HFF-Myc (cell line): Measurements from ENCODE around the gene ATMIN.

ENCODE experiments used
- DNase-seq: peaks from one replicate; pipeline ENCODE4 v3.0.0-alpha.2; 2011; ENCODE audit warnings: low read depth; ENCODE audit errors: extremely low read depth
- H3K4me3 ChIP-seq: replicated peaks from 2 replicates; pipeline ENCODE4 v1.5.1; 2011; ENCODE audit warnings: low read depth, mild to moderate bottlenecking, control low read depth, low read length
- CTCF ChIP-seq: IDR thresholded peaks from 2 replicates; pipeline ENCODE4 v1.5.1; 2012; ENCODE audit warnings: mild to moderate bottlenecking, low read depth, low read length, control low read depth; ENCODE audit errors: missing control alignments

ATMIN gene

GRCh38 chr16:80991792-80992430 lies 43.7 kb upstream of the ATMIN start:
- no peak overlapping the region for H3K4me3 ChIP-seq
- no peak for TF ChIP-seq CTCF
- no peak for DNase-seq

- TF ChIP-seq CTCF = no peak
- DNase-seq = no peak
- no peak overlapping the region for H3K4me3 ChIP-seq
Measured at GRCh38 chr16:80992676-80993293, 42.9 kb upstream of the ATMIN start.

DNA sequence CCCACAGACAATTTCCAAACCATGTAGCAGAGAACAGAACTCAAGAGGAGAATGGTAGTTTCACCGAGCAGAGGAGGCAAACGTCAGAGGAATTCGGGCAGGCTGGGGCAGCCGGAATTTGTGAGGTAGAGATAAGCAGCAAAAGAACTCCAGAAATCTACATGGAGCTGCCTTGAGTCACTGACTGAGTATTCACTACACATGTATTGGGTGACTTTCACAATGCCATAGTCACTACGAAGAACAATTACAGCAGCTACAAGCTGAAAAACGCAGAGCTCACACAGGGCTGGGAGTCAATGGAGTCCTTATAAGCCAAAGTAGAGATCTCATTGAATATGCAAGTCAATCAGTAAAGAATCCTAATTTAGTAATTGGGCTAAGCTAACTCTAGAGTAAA lies 42.3 kb upstream of the ATMIN start:
- TF ChIP-seq CTCF = no peak
- H3K4me3 ChIP-seq = 0 out of 2 replicates have a peak overlapping the region, but pooled peaks have one; percentile 5
- DNase-seq = peak; percentile 54

DNA sequence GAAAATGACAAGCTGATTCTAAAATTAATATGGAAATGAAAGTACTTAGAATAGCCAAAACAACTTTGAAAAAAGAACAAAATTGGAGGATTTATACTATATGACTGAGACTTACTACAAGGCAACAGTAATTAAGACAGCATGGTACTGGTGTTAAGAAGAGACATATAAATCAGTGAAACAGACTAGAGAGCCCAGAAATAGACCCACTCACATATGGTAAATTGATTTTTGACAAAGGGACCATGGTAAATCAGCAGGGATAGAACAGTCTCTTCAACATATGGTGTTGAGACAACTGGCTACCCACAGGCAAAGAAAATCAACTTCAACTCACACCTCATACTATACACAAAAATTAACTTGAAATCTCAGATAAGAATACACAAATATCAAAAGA lies 41.8 kb upstream of the ATMIN start:
- DNase-seq = no peak
- H3K4me3 ChIP-seq = no peak overlapping the region

DNA sequence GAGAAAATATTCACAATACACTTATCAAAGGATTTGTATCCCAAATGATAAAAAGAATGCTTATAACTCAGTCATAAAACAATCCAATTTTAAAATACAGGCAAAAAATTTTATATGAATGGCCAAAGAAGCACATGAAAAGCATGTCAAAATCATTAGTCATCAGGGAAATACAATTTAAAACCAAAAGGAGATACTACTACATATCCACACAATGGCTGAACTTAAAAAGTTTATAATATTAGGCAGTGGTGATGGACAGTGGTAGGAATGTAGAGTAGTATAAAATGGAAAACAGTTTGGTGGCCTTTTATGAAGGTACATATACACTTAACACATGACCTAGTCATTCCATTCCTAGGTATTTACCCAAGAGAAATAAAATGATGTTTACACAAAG lies 41.2 kb upstream of the ATMIN start:
- no peak overlapping the region for H3K4me3 ChIP-seq
- no peak for DNase-seq
- no peak for TF ChIP-seq CTCF

More for the DNA sequence above, 41.8 kb upstream of the ATMIN start:
- TF ChIP-seq CTCF = no peak

DNA sequence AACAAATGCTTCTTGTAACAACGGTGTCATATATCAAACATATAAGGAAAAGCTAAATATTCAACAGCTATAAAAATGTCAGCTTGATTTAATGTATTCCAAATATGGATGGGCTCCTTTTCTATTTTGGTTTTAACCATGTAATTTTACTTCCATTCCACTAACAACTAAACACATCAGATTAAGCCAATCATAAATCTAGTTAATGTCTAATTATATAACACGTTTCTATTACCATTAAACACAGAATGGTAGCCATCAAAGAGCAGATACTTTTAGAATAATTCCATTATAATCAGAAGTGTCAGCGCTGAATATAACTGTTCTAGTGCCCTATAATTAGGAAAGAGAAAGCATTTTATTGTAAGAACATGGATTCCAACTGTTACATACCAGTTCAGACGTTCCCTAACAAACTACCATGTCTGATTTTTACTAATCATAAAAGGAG lies 38.9 kb upstream of the ATMIN start:
- no peak for TF ChIP-seq CTCF
- no peak overlapping the region for H3K4me3 ChIP-seq
- DNase-seq = no peak
